ENCODE data around the gene IDS. TPM values are rescaled to one million over a fixed set of nuclear protein-coding genes. Genes with fewer than 3 reads are reported as not detected.
A peak's percentile ranks its signal among the peaks of the same experiment; 100 is the strongest.
"Not testable (repeated sequence)": the region's sequence is repeated elsewhere in the genome, so short reads cannot be mapped to it uniquely, and the experiment has no call there.

IDS gene, protein sequence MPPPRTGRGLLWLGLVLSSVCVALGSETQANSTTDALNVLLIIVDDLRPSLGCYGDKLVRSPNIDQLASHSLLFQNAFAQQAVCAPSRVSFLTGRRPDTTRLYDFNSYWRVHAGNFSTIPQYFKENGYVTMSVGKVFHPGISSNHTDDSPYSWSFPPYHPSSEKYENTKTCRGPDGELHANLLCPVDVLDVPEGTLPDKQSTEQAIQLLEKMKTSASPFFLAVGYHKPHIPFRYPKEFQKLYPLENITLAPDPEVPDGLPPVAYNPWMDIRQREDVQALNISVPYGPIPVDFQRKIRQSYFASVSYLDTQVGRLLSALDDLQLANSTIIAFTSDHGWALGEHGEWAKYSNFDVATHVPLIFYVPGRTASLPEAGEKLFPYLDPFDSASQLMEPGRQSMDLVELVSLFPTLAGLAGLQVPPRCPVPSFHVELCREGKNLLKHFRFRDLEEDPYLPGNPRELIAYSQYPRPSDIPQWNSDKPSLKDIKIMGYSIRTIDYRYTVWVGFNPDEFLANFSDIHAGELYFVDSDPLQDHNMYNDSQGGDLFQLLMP
- total RNA-seq: 10 to 100 TPM; 37.1 to 46.1 (median 38.7) TPM

DNA sequence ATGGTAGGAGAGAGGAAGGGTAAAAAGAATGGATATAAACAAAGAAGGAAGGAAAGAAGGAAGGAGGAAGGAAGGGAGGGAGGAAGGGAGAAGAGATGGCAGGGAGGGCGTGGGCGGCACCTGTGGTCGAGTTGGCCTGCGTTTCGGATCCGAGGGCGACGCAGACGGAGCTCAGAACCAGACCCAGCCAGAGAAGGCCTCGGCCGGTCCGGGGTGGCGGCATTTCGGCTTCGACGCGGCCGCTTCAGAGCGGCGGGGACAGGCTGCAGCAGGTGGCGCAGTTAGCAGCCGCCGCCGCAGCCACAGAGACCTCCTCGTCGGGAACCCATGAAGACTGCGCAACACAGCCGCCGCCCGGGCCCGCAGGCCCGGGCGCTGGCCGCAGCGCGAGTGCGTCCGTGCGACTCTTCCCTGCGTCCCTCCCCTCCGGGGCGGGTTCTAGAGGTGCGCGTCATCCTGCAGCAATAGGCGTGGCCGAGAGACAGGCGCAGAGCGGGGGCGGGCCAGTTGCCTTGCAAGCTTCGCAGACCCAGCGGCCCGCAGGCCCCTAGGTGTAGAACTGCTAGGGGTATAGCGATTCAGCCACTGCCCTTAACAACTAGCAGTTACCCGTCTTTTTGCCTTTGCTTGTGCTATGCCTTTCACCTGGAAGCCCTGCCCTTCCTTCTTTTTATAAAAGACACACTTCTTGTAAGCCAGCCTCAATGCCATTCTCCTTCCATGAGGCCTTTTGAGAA, at the start of gene IDS:
IDS (minus strand) TSS at position 392 of the 737 bp plus-strand sequence; CDS start at position 223, 169 bp downstream.
- Mint-ChIP-seq H3K27me3 (ENCODE audit: low read depth) (no peaks in the 10 kb centered on the region), H3K4me3 (peak within 1 kb of the TSS; percentile 95)
- peak; percentile 75 to 81 for ATAC-seq

DNA sequence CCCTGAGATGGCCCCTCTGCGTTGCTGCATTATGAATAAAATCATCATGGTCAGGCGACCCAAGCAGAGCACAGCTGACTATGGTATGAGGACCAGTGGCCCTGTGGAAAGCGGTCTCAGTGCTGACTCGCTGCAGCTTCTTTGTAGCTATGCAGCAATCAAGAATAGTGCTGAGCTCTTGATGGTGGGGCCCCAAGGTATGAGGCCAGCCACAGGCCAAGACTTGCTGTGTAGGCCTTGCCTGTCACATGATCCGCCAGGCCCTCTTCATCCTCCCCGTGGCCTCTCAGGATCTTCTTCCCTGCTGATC, 46.8 kb upstream of the IDS start:
- H3K4me3 Mint-ChIP-seq; H3K27me3 Mint-ChIP-seq (ENCODE audit: low read depth): not testable (repeated sequence)

More for the DNA sequence above, at the start of gene IDS:
- H3K4me1 Mint-ChIP-seq (ENCODE audit: low read depth): peaks cover 38% of the 10 kb centered on the region
- H3K9me3 Mint-ChIP-seq: no peaks in the 10 kb centered on the region
- DNase-seq: peak; percentile 76
- peaks cover 2% of the 10 kb centered on the region for H3K36me3 Mint-ChIP-seq (ENCODE audit: insufficient read depth)

DNA sequence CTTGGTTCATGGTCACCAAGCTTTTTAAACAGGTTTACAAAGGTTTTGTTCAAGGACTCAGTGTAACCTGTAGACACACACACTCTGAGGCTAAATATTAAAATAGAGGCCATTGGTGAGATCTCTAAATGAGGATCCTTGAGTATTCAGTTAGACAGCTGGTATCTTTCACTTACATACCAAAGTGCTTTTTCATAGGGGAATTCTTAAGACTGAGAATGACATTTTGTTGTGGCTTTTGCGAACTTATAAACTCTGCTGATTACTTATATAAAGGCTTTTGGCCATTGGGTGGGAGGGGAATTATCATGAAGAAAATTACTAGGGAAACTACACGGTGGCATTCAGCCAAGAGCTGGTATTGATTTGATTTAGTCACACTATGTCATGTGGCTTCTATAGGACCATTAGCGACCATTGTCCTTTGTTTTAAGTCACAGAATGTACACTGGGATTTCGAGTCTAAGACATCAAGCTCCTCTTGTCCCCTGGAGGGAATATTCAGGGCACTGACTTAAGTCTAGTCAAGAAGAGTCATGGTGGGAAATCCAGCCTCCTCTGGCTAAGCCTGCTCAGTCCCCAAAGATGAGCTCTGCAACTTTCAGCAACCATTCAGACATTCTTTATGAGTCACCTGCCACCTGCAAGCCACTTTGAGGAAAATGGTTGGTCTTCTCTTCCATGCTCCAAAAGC, 46.3 kb upstream of the IDS start:
- ATAC-seq: peak; percentile 42 to 63
- H3K4me3 Mint-ChIP-seq; H3K27me3 Mint-ChIP-seq (ENCODE audit: low read depth); H3K4me1 Mint-ChIP-seq (ENCODE audit: low read depth); H3K36me3 Mint-ChIP-seq (ENCODE audit: insufficient read depth); H3K9me3 Mint-ChIP-seq; DNase-seq: not testable (repeated sequence)

More for the DNA sequence above, 46.8 kb upstream of the IDS start:
- DNase-seq; H3K9me3 Mint-ChIP-seq; H3K36me3 Mint-ChIP-seq (ENCODE audit: insufficient read depth); H3K4me1 Mint-ChIP-seq (ENCODE audit: low read depth): not testable (repeated sequence)
- ATAC-seq: peak; percentile 13 to 15

DNA sequence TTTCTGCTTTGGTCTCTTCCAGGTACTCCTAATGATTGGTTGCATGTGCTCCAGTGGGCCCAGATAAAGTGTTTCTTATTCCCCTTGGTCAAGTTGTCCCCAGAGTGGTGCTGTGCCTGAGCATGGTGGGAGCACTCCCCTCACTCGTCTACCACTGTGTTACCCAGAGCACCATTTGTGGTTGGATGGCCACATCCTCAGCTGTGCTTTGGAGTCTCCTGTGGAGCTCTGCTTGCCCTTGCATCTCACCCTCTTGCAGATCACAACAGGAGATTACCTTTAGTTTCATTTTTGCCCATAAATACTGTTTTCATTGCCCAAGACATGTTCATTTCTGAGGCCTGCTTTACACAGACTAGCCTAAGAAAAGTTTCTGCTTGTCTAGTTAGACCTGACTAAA, 45.3 kb upstream of the IDS start:
- not testable (repeated sequence) for H3K27me3 Mint-ChIP-seq (ENCODE audit: low read depth); DNase-seq; H3K4me1 Mint-ChIP-seq (ENCODE audit: low read depth); H3K36me3 Mint-ChIP-seq (ENCODE audit: insufficient read depth); H3K4me3 Mint-ChIP-seq; H3K9me3 Mint-ChIP-seq; ATAC-seq

DNA sequence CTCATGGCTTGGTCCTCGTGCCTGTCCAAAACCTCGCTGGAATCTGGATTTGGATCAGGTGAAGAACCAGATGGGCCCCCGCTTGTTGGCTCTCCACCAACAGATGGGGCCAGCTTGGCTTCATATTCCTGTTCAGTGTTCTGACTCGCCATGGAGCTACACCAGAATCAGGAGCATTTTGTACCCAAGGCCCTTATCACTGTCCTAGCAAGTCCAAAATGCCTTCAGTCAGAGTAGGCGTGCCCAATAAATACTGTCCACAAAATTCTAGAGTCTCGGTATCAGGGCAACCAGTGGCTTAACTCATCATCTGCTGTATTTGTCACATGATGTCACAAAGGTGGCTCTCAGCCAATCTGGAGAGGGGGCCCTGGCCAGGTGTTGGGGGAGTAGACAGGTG, 44.6 kb upstream of the IDS start, which contains the start of gene HSFX3:
HSFX3 (minus strand) TSS at position 224 of the 400 bp plus-strand sequence; CDS start at position 152, 72 bp downstream.
- not testable (repeated sequence) for H3K27me3 Mint-ChIP-seq (ENCODE audit: low read depth); ATAC-seq; H3K4me3 Mint-ChIP-seq; H3K36me3 Mint-ChIP-seq (ENCODE audit: insufficient read depth); H3K9me3 Mint-ChIP-seq; DNase-seq; H3K4me1 Mint-ChIP-seq (ENCODE audit: low read depth)

DNA sequence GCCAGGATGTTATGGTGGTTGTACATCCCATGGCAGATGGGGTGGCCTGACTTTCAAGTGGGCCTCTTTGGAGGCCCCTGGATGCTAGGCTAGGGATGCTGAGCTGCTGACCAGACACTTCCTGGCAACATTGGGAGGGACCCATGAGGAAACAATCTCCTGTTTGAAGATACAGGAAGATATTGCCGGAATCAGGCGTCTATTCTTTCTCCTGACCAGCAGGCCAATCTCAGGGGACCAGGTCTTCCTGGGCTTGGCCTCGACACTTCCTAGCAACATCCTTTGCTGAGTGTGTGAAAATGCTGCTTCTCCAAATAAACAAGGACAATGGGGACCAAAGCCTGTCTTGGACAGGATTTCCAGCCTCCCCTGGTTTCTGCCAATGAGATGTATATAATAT, 42.7 kb upstream of the IDS start:
- not testable (repeated sequence) for H3K27me3 Mint-ChIP-seq (ENCODE audit: low read depth); ATAC-seq; H3K36me3 Mint-ChIP-seq (ENCODE audit: insufficient read depth); H3K4me3 Mint-ChIP-seq; H3K4me1 Mint-ChIP-seq (ENCODE audit: low read depth); H3K9me3 Mint-ChIP-seq; DNase-seq

DNA sequence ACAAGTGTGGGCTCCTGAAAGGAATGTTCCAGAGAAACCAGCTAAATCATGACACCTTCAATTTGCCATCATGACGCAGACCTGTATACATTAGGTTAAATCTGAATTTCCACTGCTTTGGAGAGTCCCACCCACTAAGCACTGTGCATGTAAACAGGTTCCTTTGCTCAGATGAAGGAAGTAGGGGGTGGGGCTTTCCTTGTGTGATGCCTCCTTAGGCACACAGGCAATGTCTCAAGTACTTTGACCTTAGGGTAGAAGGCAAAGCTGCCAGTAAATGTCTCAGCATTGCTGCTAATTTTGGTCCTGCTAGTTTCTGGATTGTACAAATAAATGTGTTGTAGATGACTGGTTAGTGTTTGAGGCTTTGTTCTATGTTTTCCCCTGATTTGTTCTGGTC, 41.9 kb upstream of the IDS start:
- not testable (repeated sequence) for H3K4me3 Mint-ChIP-seq; H3K4me1 Mint-ChIP-seq (ENCODE audit: low read depth); H3K27me3 Mint-ChIP-seq (ENCODE audit: low read depth); ATAC-seq; H3K9me3 Mint-ChIP-seq; H3K36me3 Mint-ChIP-seq (ENCODE audit: insufficient read depth); DNase-seq

DNA sequence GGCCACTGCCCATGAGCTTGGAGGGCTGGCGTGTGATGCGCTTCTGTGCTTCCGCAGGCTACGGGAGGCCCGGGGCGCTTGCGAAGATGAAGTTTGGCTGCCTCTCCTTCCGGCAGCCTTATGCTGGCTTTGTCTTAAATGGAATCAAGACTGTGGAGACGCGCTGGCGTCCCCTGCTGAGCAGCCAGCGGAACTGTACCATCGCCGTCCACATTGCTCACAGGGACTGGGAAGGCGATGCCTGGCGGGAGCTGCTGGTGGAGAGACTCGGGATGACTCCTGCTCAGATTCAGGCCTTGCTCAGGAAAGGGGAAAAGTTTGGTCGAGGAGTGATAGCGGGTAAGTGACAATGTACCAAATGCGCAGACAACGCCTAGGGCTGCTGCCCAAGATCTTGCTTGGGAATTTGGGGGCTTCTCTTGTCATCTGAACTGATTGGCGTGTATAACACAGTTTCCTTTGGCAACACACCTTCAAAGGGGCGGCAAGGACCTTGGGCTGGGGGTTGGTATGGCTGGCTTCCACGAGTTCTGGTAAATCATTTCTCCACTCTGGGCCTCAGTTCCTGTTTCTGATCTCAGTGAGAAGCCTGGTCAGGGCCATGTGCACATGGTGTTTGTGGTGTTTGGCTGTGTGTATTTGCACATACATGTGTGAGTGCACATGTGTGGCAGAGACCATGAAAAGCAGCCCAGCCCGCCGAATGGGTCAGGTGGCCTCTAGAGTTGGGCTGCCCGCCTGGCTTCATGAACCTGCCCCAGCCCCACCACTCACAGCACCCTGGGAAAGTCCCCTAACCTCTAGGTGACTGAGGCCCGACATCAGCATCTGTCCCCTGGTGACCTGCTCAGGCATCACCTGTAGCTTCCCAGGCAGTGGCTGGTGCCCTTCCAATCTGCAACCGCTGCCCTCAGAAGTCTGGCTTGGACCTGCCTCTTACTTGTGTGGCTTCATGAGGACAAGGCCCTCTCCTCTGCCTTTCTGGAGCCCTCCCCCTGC, 40.7 kb upstream of the IDS start:
- not testable (repeated sequence) for H3K27me3 Mint-ChIP-seq (ENCODE audit: low read depth); H3K4me1 Mint-ChIP-seq (ENCODE audit: low read depth); ATAC-seq; DNase-seq; H3K9me3 Mint-ChIP-seq; H3K4me3 Mint-ChIP-seq; H3K36me3 Mint-ChIP-seq (ENCODE audit: insufficient read depth)

DNA sequence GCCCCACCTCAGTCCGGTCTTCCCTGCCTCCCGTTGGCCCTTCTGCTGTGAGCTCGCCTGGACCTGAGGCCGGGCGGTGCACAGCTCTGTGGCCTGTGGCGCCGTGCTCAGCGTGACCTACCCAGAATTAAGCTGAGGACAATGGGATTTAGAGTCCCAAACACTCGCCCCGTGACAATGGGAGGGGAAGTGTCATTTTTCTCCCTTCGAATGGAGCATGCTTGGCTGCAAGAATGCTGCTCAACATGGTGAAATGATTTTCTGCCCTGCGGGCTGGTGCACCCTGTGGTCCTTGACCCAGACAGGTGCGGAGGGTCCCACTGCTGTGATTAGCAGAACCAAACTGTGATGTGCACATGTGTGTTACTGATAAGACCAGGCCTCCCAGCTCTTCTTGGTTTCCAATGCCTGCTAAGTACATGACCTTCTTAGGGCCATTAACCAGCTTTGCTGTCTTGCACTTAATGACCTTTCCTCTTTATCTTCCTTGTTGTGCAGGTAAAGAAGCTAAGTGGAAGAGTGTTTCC, 36.5 kb upstream of the IDS start:
- peaks cover 7% of the 10 kb centered on the region for H3K4me1 Mint-ChIP-seq (ENCODE audit: low read depth)
- no peak for ATAC-seq

DNA sequence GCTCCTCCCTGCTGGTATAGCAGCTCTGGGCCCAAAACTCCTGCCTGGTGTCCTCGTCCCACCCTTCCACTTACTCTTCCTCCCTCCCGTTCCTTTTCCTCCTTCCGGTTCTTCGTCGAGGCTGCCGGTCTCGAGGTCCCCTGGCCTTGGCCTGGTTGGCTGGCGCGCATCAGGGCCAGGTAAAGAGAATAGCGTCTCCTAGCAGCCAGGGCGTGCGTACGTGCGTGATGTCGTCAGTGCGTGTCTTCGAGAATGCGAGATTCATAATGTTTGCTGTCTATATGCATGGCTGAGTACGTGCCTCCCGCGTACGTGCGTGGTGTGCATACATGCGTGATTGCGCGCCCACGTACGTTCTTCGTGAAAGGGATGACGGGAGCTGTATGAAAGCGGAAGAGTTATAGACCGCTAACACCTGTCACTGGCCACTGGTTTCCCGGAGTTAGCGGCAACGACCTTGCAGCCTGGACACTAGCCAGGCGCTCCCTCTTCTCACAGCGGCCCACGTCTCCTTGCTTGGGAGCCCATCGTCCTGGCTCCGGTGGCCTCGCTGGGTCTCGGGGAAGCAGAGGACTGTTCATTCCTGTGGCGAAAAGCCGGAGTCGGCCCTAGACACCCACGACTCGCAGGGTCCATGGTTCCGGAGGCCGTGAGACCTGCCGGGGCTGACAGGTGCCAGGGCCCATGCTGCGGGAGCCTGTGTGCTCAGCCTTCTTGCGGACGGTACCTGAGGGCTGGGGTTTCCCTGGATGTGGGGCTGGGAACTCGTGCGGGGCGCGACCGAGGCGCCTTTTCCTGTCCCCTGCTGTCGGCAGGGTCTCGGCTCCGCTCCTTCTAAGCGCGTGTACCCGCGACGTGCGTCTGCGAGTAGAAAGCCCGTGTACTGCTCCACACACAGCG, 35.8 kb upstream of the IDS start, which contains the start of gene EOLA1:
EOLA1 (plus strand) TSS at position 392 of the 900 bp plus-strand sequence. CDS start 4,619 bp downstream, outside the sequence.
- peak; percentile 85 for DNase-seq
- H3K4me3 Mint-ChIP-seq: peak within 1 kb of the TSS; percentile 89
- H3K27me3 Mint-ChIP-seq (ENCODE audit: low read depth): no peaks in the 10 kb centered on the region
- peaks cover 7% of the 10 kb centered on the region for H3K4me1 Mint-ChIP-seq (ENCODE audit: low read depth)
- H3K36me3 Mint-ChIP-seq (ENCODE audit: insufficient read depth): peaks cover 1% of the 10 kb centered on the region
- H3K9me3 Mint-ChIP-seq: no peaks in the 10 kb centered on the region
- peak; percentile 81 to 84 for ATAC-seq

More for the DNA sequence above, 36.5 kb upstream of the IDS start:
- no peak for DNase-seq
- Mint-ChIP-seq H3K27me3 (ENCODE audit: low read depth) (no peaks in the 10 kb centered on the region), H3K36me3 (ENCODE audit: insufficient read depth) (peaks cover 1% of the 10 kb centered on the region), H3K9me3 (no peaks in the 10 kb centered on the region), H3K4me3 (peak overlapping the region; percentile 89)

DNA sequence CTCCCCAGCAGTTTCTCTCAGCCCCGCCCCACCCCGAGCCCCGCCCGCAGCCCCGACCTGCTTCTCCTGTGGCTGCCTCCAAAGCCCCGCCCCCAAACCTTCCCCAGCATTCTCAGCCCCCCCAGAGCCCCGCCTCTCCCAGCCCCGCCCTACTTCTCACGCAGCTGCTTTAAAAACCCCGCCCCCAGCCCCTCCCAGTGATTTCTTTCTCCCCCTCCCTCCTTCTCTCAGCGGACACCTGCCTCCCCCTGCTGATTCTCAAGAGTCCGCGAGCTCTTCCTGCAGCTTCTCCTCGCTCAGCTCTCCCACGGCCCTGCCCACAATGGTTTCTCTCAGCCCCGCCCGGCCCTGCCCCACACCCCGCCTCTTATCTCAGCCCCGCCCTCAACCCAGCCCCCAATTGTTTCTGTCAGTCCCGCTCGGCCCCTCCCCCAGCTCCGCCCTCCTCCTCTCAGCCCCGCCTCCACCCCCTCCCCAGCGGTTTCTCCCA, 35.1 kb upstream of the IDS start:
- DNase-seq: peak; percentile 88

More for the DNA sequence above, 35.1 kb upstream of the IDS start:
- peaks cover 1% of the 10 kb centered on the region for H3K36me3 Mint-ChIP-seq (ENCODE audit: insufficient read depth)
- H3K9me3 Mint-ChIP-seq: no peaks in the 10 kb centered on the region
- peaks cover 7% of the 10 kb centered on the region for H3K4me1 Mint-ChIP-seq (ENCODE audit: low read depth)
- H3K4me3 Mint-ChIP-seq: peak overlapping the region; percentile 89
- peak; percentile 53 to 56 for ATAC-seq
- no peaks in the 10 kb centered on the region for H3K27me3 Mint-ChIP-seq (ENCODE audit: low read depth)

Data from activated T-cell treated with anti-CD3 and anti-CD28 coated beads, Interleukin-2, amount 50 U/mL, for 4 hours (primary cell).